ENCODE measurements around the gene POLD4.
A peak's percentile ranks its signal among the peaks of the same experiment; 100 is the strongest.

Gene POLD4

DNA sequence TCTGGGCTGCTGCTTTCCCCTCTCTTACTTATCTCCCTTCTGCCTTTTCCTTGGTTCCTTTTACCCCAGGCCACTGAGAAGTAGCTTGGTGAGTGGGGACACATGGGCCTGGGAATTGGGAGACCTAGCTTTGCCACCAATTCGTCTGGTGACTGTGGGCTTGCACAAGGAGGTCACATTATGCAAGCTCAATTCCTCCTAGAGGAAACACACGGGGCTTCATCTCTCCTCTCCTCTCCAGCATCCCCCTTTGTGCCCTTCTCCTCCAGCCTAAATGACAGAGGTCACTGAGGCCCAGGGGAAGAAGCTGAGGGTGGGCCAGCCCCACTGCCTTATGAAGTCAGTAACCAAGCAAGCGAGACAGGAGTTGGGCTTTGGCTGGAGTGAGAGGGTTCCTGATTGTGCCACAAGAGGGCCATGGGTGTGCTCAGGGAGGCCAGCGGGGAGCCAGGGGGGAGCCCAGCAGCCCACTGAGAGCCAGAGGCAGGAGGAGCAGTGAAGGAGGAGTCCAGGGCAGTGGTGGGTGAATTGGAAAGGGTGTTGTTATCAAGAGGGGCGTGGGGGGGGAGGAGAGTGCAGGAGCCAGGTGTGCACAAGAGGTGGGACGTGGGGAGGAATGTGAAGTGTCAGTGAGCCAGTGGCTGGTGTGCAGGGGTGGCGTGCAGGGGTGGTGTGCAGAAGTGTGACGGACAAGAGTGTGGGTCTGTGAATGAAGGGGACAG, 18.0 kb upstream of the POLD4 start:
- no peaks in the 10 kb centered on the region for H4K20me1 ChIP-seq (ENCODE audit: insufficient read depth)
- no peak overlapping the region for H3K27ac ChIP-seq
- no peak overlapping the region for H2AFZ ChIP-seq (ENCODE audit: low read depth)
- TF ChIP-seq, protein P1, sequence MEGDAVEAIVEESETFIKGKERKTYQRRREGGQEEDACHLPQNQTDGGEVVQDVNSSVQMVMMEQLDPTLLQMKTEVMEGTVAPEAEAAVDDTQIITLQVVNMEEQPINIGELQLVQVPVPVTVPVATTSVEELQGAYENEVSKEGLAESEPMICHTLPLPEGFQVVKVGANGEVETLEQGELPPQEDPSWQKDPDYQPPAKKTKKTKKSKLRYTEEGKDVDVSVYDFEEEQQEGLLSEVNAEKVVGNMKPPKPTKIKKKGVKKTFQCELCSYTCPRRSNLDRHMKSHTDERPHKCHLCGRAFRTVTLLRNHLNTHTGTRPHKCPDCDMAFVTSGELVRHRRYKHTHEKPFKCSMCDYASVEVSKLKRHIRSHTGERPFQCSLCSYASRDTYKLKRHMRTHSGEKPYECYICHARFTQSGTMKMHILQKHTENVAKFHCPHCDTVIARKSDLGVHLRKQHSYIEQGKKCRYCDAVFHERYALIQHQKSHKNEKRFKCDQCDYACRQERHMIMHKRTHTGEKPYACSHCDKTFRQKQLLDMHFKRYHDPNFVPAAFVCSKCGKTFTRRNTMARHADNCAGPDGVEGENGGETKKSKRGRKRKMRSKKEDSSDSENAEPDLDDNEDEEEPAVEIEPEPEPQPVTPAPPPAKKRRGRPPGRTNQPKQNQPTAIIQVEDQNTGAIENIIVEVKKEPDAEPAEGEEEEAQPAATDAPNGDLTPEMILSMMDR (conservative IDR thresholded peaks at IDR 0.05; ENCODE audit: low read depth, low read length) = peak; percentile 44; the same call in 1 of the 2 replicates
- H3K27me3 ChIP-seq (ENCODE audit: insufficient read depth, low read depth) = peaks cover 25% of the 10 kb centered on the region
- H3K79me2 ChIP-seq (ENCODE audit: insufficient read depth, low read depth) = no peaks in the 10 kb centered on the region
- H3K4me2 ChIP-seq = no peak overlapping the region
- no peak overlapping the region for H3K9ac ChIP-seq
- H3K4me3 ChIP-seq (IDR thresholded peaks at IDR 0.05; ENCODE audit: insufficient read depth, low read depth, low read length) = no peak overlapping the region
- H3K36me3 ChIP-seq (ENCODE audit: insufficient read depth) = no peaks in the 10 kb centered on the region
- peaks cover 36% of the 10 kb centered on the region for H3K4me1 ChIP-seq (ENCODE audit: low read depth, poor library complexity, severe bottlenecking)

DNA sequence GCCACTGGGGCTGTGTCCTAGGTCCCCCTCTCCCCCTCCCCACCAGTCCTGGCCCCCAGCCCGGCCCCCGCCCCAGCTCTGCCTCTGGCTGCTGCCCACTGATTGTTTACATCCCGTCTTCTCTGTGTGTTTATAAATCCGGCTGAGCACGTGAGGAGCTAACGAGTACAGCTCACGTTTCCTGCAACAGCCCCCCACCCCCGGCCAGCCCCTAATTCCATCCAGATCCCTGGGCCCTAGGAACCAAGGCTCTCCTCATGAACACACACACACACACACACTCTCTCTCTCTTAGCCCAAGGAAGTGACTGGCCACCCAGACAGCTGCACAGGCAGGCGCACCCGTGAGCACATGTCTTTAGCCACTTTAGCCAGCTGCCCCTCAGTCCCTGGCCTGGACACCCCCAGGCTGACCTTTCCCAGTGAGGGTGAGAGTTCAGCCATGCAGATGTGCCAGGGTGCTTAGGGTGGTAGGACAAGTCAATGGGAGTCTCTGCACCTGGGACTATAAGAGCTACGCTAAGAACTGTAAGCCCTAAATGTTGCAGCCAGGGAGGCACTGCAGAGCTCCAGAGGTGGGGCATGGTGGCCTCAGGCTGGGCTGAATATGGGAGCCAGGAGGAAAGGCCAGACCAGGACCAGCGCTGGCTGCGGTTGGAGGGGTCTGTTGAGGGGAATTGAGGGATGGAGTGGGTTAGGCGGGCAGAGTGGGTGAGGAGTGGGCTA, 17.2 kb upstream of the POLD4 start:
- no peak overlapping the region for H3K4me3 ChIP-seq (IDR thresholded peaks at IDR 0.05; ENCODE audit: insufficient read depth, low read depth, low read length)
- H3K4me2 ChIP-seq = no peak overlapping the region
- TF ChIP-seq, protein P1 (conservative IDR thresholded peaks at IDR 0.05; ENCODE audit: low read depth, low read length) = no peak
- no peaks in the 10 kb centered on the region for H4K20me1 ChIP-seq (ENCODE audit: insufficient read depth)
- H3K4me1 ChIP-seq (ENCODE audit: low read depth, poor library complexity, severe bottlenecking) = peaks cover 36% of the 10 kb centered on the region
- no peak overlapping the region for H3K27ac ChIP-seq
- no peak overlapping the region for H2AFZ ChIP-seq (ENCODE audit: low read depth)
- no peaks in the 10 kb centered on the region for H3K36me3 ChIP-seq (ENCODE audit: insufficient read depth)
- no peaks in the 10 kb centered on the region for H3K79me2 ChIP-seq (ENCODE audit: insufficient read depth, low read depth)
- peaks cover 19% of the 10 kb centered on the region for H3K27me3 ChIP-seq (ENCODE audit: insufficient read depth, low read depth)
- H3K9ac ChIP-seq = no peak overlapping the region

DNA sequence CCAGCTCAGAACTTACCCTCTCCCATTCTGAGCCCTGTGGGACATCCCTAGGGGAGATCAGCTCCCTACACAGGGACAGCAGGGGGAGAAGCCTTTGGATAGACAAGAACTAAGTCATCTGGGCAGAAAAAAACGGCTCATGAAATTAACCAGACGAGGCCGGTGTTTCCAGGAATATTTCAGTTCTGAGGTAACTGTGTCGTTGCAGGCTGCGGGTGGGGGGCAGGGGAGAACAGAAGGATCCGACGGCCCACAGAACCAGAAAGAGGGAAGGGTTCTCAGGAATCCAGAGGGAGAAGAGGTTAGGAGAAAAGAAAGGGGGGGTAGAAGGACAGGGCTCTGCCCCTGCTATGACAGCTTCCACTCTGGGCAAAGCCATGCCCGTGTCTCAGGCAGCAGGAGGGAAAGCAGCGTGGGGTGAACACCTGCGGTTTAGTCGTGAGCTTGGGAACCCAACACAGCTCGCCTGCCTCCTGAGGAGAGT, 16.5 kb upstream of the POLD4 start:
- no peaks in the 10 kb centered on the region for H3K36me3 ChIP-seq (ENCODE audit: insufficient read depth)
- H3K4me2 ChIP-seq = no peak overlapping the region
- H3K4me3 ChIP-seq (IDR thresholded peaks at IDR 0.05; ENCODE audit: insufficient read depth, low read depth, low read length) = no peak overlapping the region
- peaks cover 36% of the 10 kb centered on the region for H3K4me1 ChIP-seq (ENCODE audit: low read depth, poor library complexity, severe bottlenecking)
- peaks cover 18% of the 10 kb centered on the region for H3K27me3 ChIP-seq (ENCODE audit: insufficient read depth, low read depth)
- H4K20me1 ChIP-seq (ENCODE audit: insufficient read depth) = no peaks in the 10 kb centered on the region
- no peak overlapping the region for H3K9ac ChIP-seq
- H3K27ac ChIP-seq = no peak overlapping the region
- no peaks in the 10 kb centered on the region for H3K79me2 ChIP-seq (ENCODE audit: insufficient read depth, low read depth)
- TF ChIP-seq, protein P1 (conservative IDR thresholded peaks at IDR 0.05; ENCODE audit: low read depth, low read length) = no peak
- no peak overlapping the region for H2AFZ ChIP-seq (ENCODE audit: low read depth)

DNA sequence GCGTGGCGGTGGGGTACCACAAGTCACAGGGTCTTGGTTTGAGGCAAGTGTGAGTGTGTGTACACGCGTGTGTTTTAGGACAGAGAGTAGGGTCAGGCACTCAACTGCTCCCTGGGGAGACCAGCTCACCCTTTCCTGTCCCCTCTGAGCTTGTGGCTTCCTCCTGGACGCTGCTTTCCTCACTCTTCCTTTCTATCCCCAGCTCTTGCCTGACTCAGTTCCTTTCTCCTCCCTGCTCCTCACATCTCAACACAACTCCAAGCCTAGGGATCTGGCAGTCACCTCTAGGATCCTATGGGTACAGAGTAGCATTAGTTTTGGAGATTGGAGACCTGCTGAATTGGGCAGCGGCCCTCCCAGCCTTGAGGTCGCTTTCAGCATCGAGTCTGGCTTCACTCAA, 15.9 kb upstream of the POLD4 start:
- H2AFZ ChIP-seq (ENCODE audit: low read depth) = no peak overlapping the region
- no peak overlapping the region for H3K9ac ChIP-seq
- no peak overlapping the region for H3K4me2 ChIP-seq
- TF ChIP-seq, protein P1 (conservative IDR thresholded peaks at IDR 0.05; ENCODE audit: low read depth, low read length) = no peak
- H3K27me3 ChIP-seq (ENCODE audit: insufficient read depth, low read depth) = peaks cover 13% of the 10 kb centered on the region
- no peaks in the 10 kb centered on the region for H4K20me1 ChIP-seq (ENCODE audit: insufficient read depth)
- H3K27ac ChIP-seq = no peak overlapping the region
- H3K79me2 ChIP-seq (ENCODE audit: insufficient read depth, low read depth) = no peaks in the 10 kb centered on the region
- no peaks in the 10 kb centered on the region for H3K36me3 ChIP-seq (ENCODE audit: insufficient read depth)
- peaks cover 32% of the 10 kb centered on the region for H3K4me1 ChIP-seq (ENCODE audit: low read depth, poor library complexity, severe bottlenecking)
- H3K4me3 ChIP-seq (IDR thresholded peaks at IDR 0.05; ENCODE audit: insufficient read depth, low read depth, low read length) = no peak overlapping the region
